Stimulated activated CD4-positive, alpha-beta T cell treated with anti-CD3 and anti-CD28 coated beads, TNF-alpha, amount 100 ng/mL, for 24 hours (primary cell): ENCODE measurements around the gene TNXB.
"Not testable (repeated sequence)": the region's sequence is repeated elsewhere in the genome, so short reads cannot be mapped to it uniquely, and the experiment has no call there.

Source experiments
- DNase-seq, 3 experiments: peaks; one replicate each; pipeline ENCODE4 v3.0.0-alpha.2; 2020; ENCODE audit warnings: low read depth in 3 of 3

The TNXB gene

GRCh38 chr6:32064706-32065105 is 44.4 kb downstream of the TNXB start:
- DNase-seq = no peak

GRCh38 chr6:32060966-32061655 is 48.0 kb downstream of the TNXB start:
- no peak for DNase-seq

GRCh38 chr6:32058511-32058963 is 50.6 kb downstream of the TNXB start:
- DNase-seq = no peak

GRCh38 chr6:32057966-32058365 is 51.2 kb downstream of the TNXB start:
- DNase-seq = no peak

- no peak for DNase-seq
These were observed 52.9 kb downstream of the TNXB start for GRCh38 chr6:32056254-32056653.

GRCh38 chr6:32055756-32056155 is 53.4 kb downstream of the TNXB start:
- DNase-seq = not testable (repeated sequence)

GRCh38 chr6:32053314-32053713 is 55.8 kb downstream of the TNXB start:
- not testable (repeated sequence) for DNase-seq

GRCh38 chr6:32052626-32053025 is 56.5 kb downstream of the TNXB start:
- not testable (repeated sequence) for DNase-seq

- DNase-seq = no peak
These were observed 58.6 kb downstream of the TNXB start for GRCh38 chr6:32050562-32050961.

- DNase-seq = not testable (repeated sequence)
These were observed 59.4 kb downstream of the TNXB start for GRCh38 chr6:32049736-32050135.

GRCh38 chr6:32049149-32049548 is 60.0 kb downstream of the TNXB start:
- DNase-seq = not testable (repeated sequence)

GRCh38 chr6:32047855-32048766 is 61.0 kb downstream of the TNXB start:
- DNase-seq = peak; percentile 46 to 66 (median 48)

GRCh38 chr6:32047539-32047854 is 61.6 kb downstream of the TNXB start:
- DNase-seq = no peak

- no peak for DNase-seq
These were observed 62.1 kb downstream of the TNXB start for GRCh38 chr6:32047084-32047478.

GRCh38 chr6:32046450-32047083 is 62.6 kb downstream of the TNXB start:
- no peak for DNase-seq

GRCh38 chr6:32045811-32046449 is 63.2 kb downstream of the TNXB start:
- no peak for DNase-seq

GRCh38 chr6:32044916-32045315 is 64.2 kb downstream of the TNXB start:
- not testable (repeated sequence) for DNase-seq

GRCh38 chr6:32043589-32044380 is 65.4 kb downstream of the TNXB start:
- DNase-seq = not testable (repeated sequence)

- DNase-seq = not testable (repeated sequence)
These were observed 66.9 kb downstream of the TNXB start for GRCh38 chr6:32042276-32042675.

- DNase-seq = not testable (repeated sequence)
These were observed 67.8 kb downstream of the TNXB start for GRCh38 chr6:32041385-32041784.

GRCh38 chr6:32041050-32041321 is 68.2 kb downstream of the TNXB start:
- not testable (repeated sequence) for DNase-seq
